CD14-positive monocyte (primary cell): ENCODE results near the gene TAC3. TPM values are rescaled to one million over a fixed set of nuclear protein-coding genes. Genes with fewer than 3 reads are reported as not detected.

Source experiments
- DNase-seq, 3 donors: peaks; one replicate each; pipeline ENCODE4 v3.0.0-alpha.2; 2011 to 2022
- H2AFZ ChIP-seq: 2 replicates; pipeline ENCODE4 v1.6.0; 2012; ENCODE audit warnings: mild to moderate bottlenecking, low read depth, low read length, inconsistent platforms; ENCODE audit not compliant: insufficient read depth, poor library complexity, severe bottlenecking
- H3K27ac ChIP-seq, 2 donors: 1 replicate in 1 of 2; 2 replicates in 1 of 2; pipeline ENCODE4 v1.5.1; 2012 to 2013; ENCODE audit warnings: low read length in 2 of 2, control low read depth in 1 of 2, inconsistent platforms in 1 of 2, low read depth in 1 of 2, mild to moderate bottlenecking in 1 of 2
- H3K27me3 ChIP-seq, 2 donors: one replicate each; pipeline versions ENCODE4 v1.6.0 to v1.6.1; 2011 to 2013; ENCODE audit warnings: low read length in 2 of 2; ENCODE audit not compliant: control insufficient read depth in 2 of 2, insufficient read depth in 2 of 2
- H3K36me3 ChIP-seq, 2 donors: replicated peaks in 1 of 2; 1 replicate in 1 of 2; 2 replicates in 1 of 2; pipeline versions ENCODE4 v1.5.1 to v1.6.1; 2012 to 2013; ENCODE audit warnings: low read length in 2 of 2, control low read depth in 1 of 2, inconsistent platforms in 1 of 2, mild to moderate bottlenecking in 1 of 2; ENCODE audit not compliant: insufficient read depth in 2 of 2, control insufficient read depth in 1 of 2
- H3K4me1 ChIP-seq, 2 donors: 1 replicate in 1 of 2; 2 replicates in 1 of 2; pipeline versions ENCODE4 v1.5.1 to v1.6.1; 2012 to 2013; ENCODE audit warnings: low read length in 2 of 2, control low read depth in 1 of 2, inconsistent platforms in 1 of 2, mild to moderate bottlenecking in 1 of 2, moderate library complexity in 1 of 2; ENCODE audit not compliant: insufficient read depth in 2 of 2, control insufficient read depth in 1 of 2
- H3K4me2 ChIP-seq: replicated peaks from 2 replicates; pipeline ENCODE3; 2012; ENCODE audit warnings: low read length, moderate library complexity, mild to moderate bottlenecking; ENCODE audit not compliant: poor library complexity, severe bottlenecking; ENCODE audit errors: extremely low read depth
- H3K4me3 ChIP-seq, 3 experiments: fragments of 200-600 bp in 1 of 3; sonication (generic) in 1 of 3; replicated peaks in 1 of 3; 1 replicate in 2 of 3; 2 replicates in 1 of 3; pipeline ENCODE4 v1.5.1; 2011 to 2013; ENCODE audit warnings: low read length in 3 of 3, mild to moderate bottlenecking in 3 of 3, control low read depth in 2 of 3, low read depth in 2 of 3, inconsistent platforms in 1 of 3, moderate library complexity in 1 of 3
- H3K79me2 ChIP-seq: 2 replicates; pipeline ENCODE4 v1.6.0; 2012; ENCODE audit warnings: mild to moderate bottlenecking, control low read depth, inconsistent platforms, low read length, moderate library complexity; ENCODE audit not compliant: insufficient read depth
- H3K9ac ChIP-seq: 2 replicates; pipeline ENCODE4 v1.6.0; 2017; ENCODE audit warnings: low read length, mild to moderate bottlenecking; ENCODE audit not compliant: insufficient read depth, poor library complexity, severe bottlenecking
- H3K9me3 ChIP-seq, 2 donors: replicated peaks in 1 of 2; 1 replicate in 1 of 2; 2 replicates in 1 of 2; pipeline versions ENCODE4 v1.5.1 to v1.6.1; 2012 to 2013; ENCODE audit warnings: low read length in 2 of 2, control low read depth in 1 of 2; ENCODE audit not compliant: control insufficient read depth in 1 of 2, insufficient read depth in 1 of 2
- H4K20me1 ChIP-seq: 2 replicates; pipeline ENCODE4 v1.6.0; 2012; ENCODE audit warnings: mild to moderate bottlenecking, low read length, control low read depth, moderate library complexity; ENCODE audit not compliant: insufficient read depth
- H3K27ac Mint-ChIP-seq, 7 donors: one replicate each; pipeline ENCODE4 v1.8.0; 2020; ENCODE audit warnings: mild to moderate bottlenecking in 7 of 7, mixed read lengths in 7 of 7, moderate library complexity in 6 of 7, inconsistent platforms in 2 of 7
- H3K27me3 Mint-ChIP-seq, 3 donors: one replicate each; pipeline ENCODE4 v1.8.0; 2021 to 2022; ENCODE audit warnings: low read depth in 3 of 3, mild to moderate bottlenecking in 3 of 3, mixed read lengths in 3 of 3, moderate library complexity in 3 of 3, inconsistent platforms in 1 of 3
- H3K36me3 Mint-ChIP-seq, 2 donors: one replicate each; pipeline ENCODE4 v1.8.0; 2020; ENCODE audit warnings: mixed read lengths in 2 of 2, inconsistent platforms in 1 of 2, mild to moderate bottlenecking in 1 of 2
- H3K4me1 Mint-ChIP-seq: one replicate; pipeline ENCODE4 v1.8.0; 2020; ENCODE audit warnings: mild to moderate bottlenecking, mixed read lengths
- H3K4me3 Mint-ChIP-seq, 2 donors: one replicate each; pipeline ENCODE4 v1.8.0; 2020; ENCODE audit warnings: mild to moderate bottlenecking in 2 of 2, mixed read lengths in 2 of 2, moderate library complexity in 1 of 2
- H3K9me3 Mint-ChIP-seq, 7 donors: one replicate each; pipeline ENCODE4 v1.8.0; 2020 to 2022; ENCODE audit warnings: mixed read lengths in 7 of 7, mild to moderate bottlenecking in 6 of 7, moderate library complexity in 6 of 7, inconsistent platforms in 2 of 7
- WGBS: methylation state at CpG from one replicate; pipeline ENCODE4 v1.1.5; 2013; ENCODE audit warnings: missing lambda C conversion rate; ENCODE audit not compliant: insufficient coverage; 5-methylcytosine and 5-hydroxymethylcytosine counted together
- intact Hi-C, 2 donors: fragments of 100-400 bp; cut with micrococcal nuclease; formaldehyde crosslinking; loops; one replicate each; pipeline versions ENCODE4 v1.15.0 to v1.15.1; 2023
- polyA plus RNA-seq, 3 donors: library from polyadenylated mRNA; depleted of rRNA in 1 of 3; unstranded in 2 of 3; stranded (reverse) in 1 of 3; fragments of 300-500 nt in 2 of 3; fragments of >200 nt in 1 of 3; fragmentation: Illumina TruSeq in 2 of 3; gene quantifications; 1 replicate in 2 of 3; 2 replicates in 1 of 3; pipeline ENCODE4 v1.2.3, GENCODE V29; 2012 to 2021
- TF ChIP-seq, protein P1 (sequence below): fragments of 200-600 bp; IDR thresholded peaks from one replicate; pipeline ENCODE4 v1.8.0; 2022; ENCODE audit warnings: antibody characterized with exemption, mild to moderate bottlenecking

Gene TAC3
- polyA plus RNA-seq, 3 donors: 0.15 TPM; not detected in 2

DNA sequence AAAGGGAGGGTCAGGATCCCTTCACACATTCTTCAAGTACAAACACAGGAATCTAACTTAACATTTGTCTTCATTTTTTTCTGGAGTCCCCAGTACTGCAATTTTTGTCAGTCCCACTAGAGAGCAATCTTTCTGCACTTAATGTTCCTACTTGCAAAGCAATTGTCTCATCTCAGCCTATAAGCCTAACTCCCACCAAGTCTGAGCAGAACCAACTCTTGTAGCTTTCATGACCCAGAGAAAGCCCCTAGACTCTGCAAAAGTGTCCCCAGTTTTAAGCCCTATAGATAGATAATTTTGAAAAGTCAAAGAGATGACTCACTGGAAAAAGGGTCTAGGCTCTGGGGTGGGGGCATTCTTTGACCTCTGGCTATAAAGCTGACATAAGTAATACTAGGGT, 8.2 kb downstream of the TAC3 start:
- Histone ChIP-seq H4K20me1 (peaks cover 5% of the 10 kb centered on the region), H3K4me2 (no peak overlapping the region), H3K79me2 (peaks cover 19% of the 10 kb centered on the region), H3K4me3 (no peak overlapping the region), H3K4me1 (peaks cover 13 to 21% of the 10 kb centered on the region in 2 donors), H3K36me3 (peaks cover 13 to 15% of the 10 kb centered on the region in 2 donors), H2AFZ (no peak overlapping the region), H3K27ac (no peak overlapping the region), H3K27me3 (peaks cover 0 to under 1% of the 10 kb centered on the region in 2 donors), H3K9ac (no peak overlapping the region), H3K9me3 (no peaks in the 10 kb centered on the region)
- H3K4me1 Mint-ChIP-seq: peaks cover 23% of the 10 kb centered on the region
- no peaks in the 10 kb centered on the region for H3K9me3 Mint-ChIP-seq
- intact Hi-C loops: loop anchor here (2.0 to 5.0 kb wide), 2 partner anchors 53 to 54 kb away; no protein-coding TSS in a partner anchor
- peaks cover 1 to 4% (median 3%) of the 10 kb centered on the region in 3 donors for H3K27me3 Mint-ChIP-seq
- TF ChIP-seq, protein P1, sequence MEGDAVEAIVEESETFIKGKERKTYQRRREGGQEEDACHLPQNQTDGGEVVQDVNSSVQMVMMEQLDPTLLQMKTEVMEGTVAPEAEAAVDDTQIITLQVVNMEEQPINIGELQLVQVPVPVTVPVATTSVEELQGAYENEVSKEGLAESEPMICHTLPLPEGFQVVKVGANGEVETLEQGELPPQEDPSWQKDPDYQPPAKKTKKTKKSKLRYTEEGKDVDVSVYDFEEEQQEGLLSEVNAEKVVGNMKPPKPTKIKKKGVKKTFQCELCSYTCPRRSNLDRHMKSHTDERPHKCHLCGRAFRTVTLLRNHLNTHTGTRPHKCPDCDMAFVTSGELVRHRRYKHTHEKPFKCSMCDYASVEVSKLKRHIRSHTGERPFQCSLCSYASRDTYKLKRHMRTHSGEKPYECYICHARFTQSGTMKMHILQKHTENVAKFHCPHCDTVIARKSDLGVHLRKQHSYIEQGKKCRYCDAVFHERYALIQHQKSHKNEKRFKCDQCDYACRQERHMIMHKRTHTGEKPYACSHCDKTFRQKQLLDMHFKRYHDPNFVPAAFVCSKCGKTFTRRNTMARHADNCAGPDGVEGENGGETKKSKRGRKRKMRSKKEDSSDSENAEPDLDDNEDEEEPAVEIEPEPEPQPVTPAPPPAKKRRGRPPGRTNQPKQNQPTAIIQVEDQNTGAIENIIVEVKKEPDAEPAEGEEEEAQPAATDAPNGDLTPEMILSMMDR: peak; percentile 68
- H3K27ac Mint-ChIP-seq: no peak overlapping the region
- peaks cover 17% of the 10 kb centered on the region in 2 donors for H3K36me3 Mint-ChIP-seq
- H3K4me3 Mint-ChIP-seq: no peak overlapping the region
- DNase-seq: peak; percentile 22 to 46 (median 37)

DNA sequence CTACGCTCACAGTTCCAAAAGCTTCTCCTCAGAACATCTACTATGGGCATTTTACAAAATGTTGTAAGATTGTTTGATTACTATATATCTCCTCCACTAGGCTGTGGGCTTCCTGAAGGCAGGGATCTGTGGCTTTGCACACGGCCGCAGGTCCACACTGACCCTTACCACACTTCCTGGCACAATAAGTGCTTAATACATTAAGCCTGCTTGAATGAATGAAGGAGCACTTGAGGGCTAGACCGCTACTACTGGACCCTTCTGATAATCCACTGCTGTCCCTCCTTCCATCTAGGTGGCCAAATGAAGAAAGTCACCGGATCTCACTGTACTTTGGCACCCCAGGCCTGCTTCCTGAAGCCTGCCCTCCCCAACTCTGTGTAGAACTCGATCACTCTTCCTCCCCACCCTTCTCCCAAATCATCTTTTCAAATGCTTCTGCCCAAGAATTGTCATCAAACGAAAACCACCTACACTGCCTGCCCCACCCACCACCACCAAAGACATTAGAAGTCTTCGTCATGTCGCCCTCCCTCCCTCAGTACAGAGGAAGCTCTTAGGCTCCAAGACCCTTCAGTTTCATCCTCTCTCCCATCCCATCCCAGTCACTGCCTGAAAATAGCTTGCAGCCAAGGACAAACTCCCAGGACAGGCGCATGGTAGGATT, 9.4 kb downstream of the TAC3 start:
- Histone ChIP-seq H3K4me1 (peaks cover 13 to 21% of the 10 kb centered on the region in 2 donors), H3K9ac (no peak overlapping the region), H3K36me3 (peaks cover 26 to 27% of the 10 kb centered on the region in 2 donors), H4K20me1 (peaks cover 5% of the 10 kb centered on the region), H3K9me3 (no peaks in the 10 kb centered on the region), H3K4me3 (peak overlapping the region; percentile 9 to 87 (median 21)), H2AFZ (peak overlapping the region; percentile 64), H3K79me2 (peaks cover 19% of the 10 kb centered on the region), H3K27me3 (no peaks in the 10 kb centered on the region), H3K4me2 (peak overlapping the region; percentile 66), H3K27ac (no peak overlapping the region)
- H3K27me3 Mint-ChIP-seq: peaks cover 0 to 1% (median 0%) of the 10 kb centered on the region in 3 donors
- peak overlapping the region; percentile 79 to 86 for H3K4me3 Mint-ChIP-seq
- peaks cover 23% of the 10 kb centered on the region for H3K4me1 Mint-ChIP-seq
- intact Hi-C loops: loop anchor here in 1 of 2 donors (5.0 kb wide), 1 partner anchor 55 kb away; no protein-coding TSS in a partner anchor
- H3K27ac Mint-ChIP-seq: peak overlapping the region in 3 of 7 donors; percentile 53 to 69 (median 66)
- DNase-seq: no peak
- peaks cover 29% of the 10 kb centered on the region in 2 donors for H3K36me3 Mint-ChIP-seq
- 44% methylated on average over 6 of the region's 10 CpGs for WGBS
- TF ChIP-seq, protein P1: peak; percentile 7
- no peaks in the 10 kb centered on the region for H3K9me3 Mint-ChIP-seq
